Panc1 (cell line): ENCODE measurements around the gene ZCCHC8. TPM values are rescaled to one million over a fixed set of nuclear protein-coding genes. Genes with fewer than 3 reads are reported as not detected.

Source experiments
- ATAC-seq: fragments of 200-7000 bp; cut with Tn5 transposase; 2 replicates; pipeline ENCODE4 v1.9.1; 2020; ENCODE audit warnings: mild to moderate bottlenecking, moderate library complexity
- BruUV-seq: library from RNA; stranded (reverse); fragments of 400-500 nt; replicated peaks from 2 replicates; lab custom pipeline; 2021; lab: Mats Ljungman, UMichigan
- CTCF ChIA-PET: fragments of 300-600 bp; sonication (Branson Sonifier 250); formaldehyde crosslinking; loops from one replicate; lab custom pipeline; 2022; ENCODE audit warnings: antibody characterized with exemption; lab: Charles Lee
- POLR2A ChIA-PET: fragments of 300-600 bp; sonication (Branson Sonifier 250); formaldehyde crosslinking; loops from one replicate; lab custom pipeline; 2022; ENCODE audit warnings: antibody characterized with exemption; lab: Charles Lee
- DNase-seq: peaks from one replicate; pipeline ENCODE4 v3.0.0-alpha.2; 2010; ENCODE audit warnings: low read depth, low spot score
- H3K27ac ChIP-seq: 2 replicates; pipeline ENCODE4 v1.5.1; 2011; ENCODE audit warnings: mild to moderate bottlenecking, low read length, inconsistent platforms
- H3K27me3 ChIP-seq: fragments of 200-500 bp; sonication (Bioruptor generic); 2 replicates; pipeline ENCODE4 v1.6.0; 2014; ENCODE audit warnings: low read length, inconsistent platforms; ENCODE audit not compliant: control insufficient read depth, insufficient read depth
- H3K36me3 ChIP-seq: fragments of 200-500 bp; sonication (Bioruptor generic); 2 replicates; pipeline ENCODE4 v1.5.1; 2014; ENCODE audit warnings: inconsistent platforms, mild to moderate bottlenecking, low read length, moderate library complexity; ENCODE audit not compliant: control insufficient read depth, insufficient read depth
- H3K4me1 ChIP-seq: 2 replicates; pipeline ENCODE4 v1.5.1; 2011; ENCODE audit warnings: inconsistent platforms, mild to moderate bottlenecking, low read length, moderate library complexity; ENCODE audit not compliant: control insufficient read depth, insufficient read depth
- H3K4me3 ChIP-seq, 2 experiments: 2 replicates each; pipeline ENCODE4 v1.5.1; 2011 to 2012; ENCODE audit warnings: low read depth in 2 of 2, low read length in 2 of 2, mild to moderate bottlenecking in 2 of 2, inconsistent platforms in 1 of 2, moderate library complexity in 1 of 2
- H3K9me3 ChIP-seq: fragments of 200-500 bp; sonication (Bioruptor generic); 2 replicates; pipeline ENCODE4 v1.5.1; 2014; ENCODE audit warnings: low read depth, mild to moderate bottlenecking, inconsistent platforms, low read length, moderate library complexity; ENCODE audit not compliant: control insufficient read depth, insufficient read depth
- POLR2AphosphoS5 ChIP-seq: IDR thresholded peaks from 2 replicates; pipeline ENCODE4 v1.6.1; 2012; ENCODE audit warnings: mild to moderate bottlenecking, low read depth, low read length, moderate library complexity
- SIN3A ChIP-seq: IDR thresholded peaks from 2 replicates; pipeline ENCODE4 v1.6.1; 2012; ENCODE audit warnings: low read depth, mild to moderate bottlenecking, low read length, moderate library complexity, borderline replicate concordance; ENCODE audit not compliant: insufficient read depth
- TCF7L2 ChIP-seq: IDR thresholded peaks from 2 replicates; pipeline ENCODE4 v1.6.1; 2011; ENCODE audit warnings: mild to moderate bottlenecking, low read depth, low read length, inconsistent platforms
- in situ Hi-C: cut with HindIII; loops from 2 replicates; pipeline ENCODE4 v1.10.0; 2016; ENCODE audit warnings: low sequenced_read_pairs, low pct_unique_long_range_greater_than_20kb
- intact Hi-C: fragments of 100-400 bp; cut with micrococcal nuclease; formaldehyde crosslinking; loops from one replicate; pipeline ENCODE4 v1.10.0; 2022; ENCODE audit not compliant: unreplicated experiment
- total RNA-seq: library from RNA; stranded (reverse); gene quantifications from one replicate; pipeline ENCODE4 v1.2.1, GENCODE V29; 2021; ENCODE audit not compliant: unreplicated experiment
- TF ChIP-seq, protein P1 (sequence below), 2 experiments: IDR thresholded peaks; 2 replicates each; pipeline ENCODE4 v1.6.1; 2011 to 2012; ENCODE audit warnings: low read depth in 2 of 2, control low read depth in 1 of 2, low read length in 1 of 2, mild to moderate bottlenecking in 1 of 2, moderate library complexity in 1 of 2; ENCODE audit not compliant: insufficient read depth in 1 of 2
- TF ChIP-seq, protein P2 (sequence below): fragments of 450-650 bp; IDR thresholded peaks from 2 replicates; pipeline ENCODE4 v1.5.1; 2017; ENCODE audit warnings: mild to moderate bottlenecking

Gene ZCCHC8
- total RNA-seq, 1 experiment from 2014 or later, result 32.5 TPM

DNA sequence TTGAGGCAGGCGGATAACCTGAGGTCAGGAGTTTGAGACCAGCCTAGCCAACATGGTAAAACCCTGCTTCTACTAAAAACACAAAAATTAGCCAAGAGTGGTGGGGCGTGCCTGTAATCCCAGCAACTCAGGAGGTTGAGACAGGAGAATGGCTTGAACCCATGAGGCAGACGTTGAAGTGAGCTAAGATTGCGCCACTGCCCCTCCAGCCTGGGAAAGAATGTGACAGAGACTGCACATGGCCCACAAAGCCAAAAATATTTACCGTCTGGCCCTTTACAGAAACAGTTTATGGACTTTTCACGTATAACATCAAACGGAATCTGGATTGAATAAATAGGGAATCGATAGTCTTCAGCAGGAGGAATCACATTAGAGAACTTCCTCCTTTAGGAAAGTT is 22.5 kb upstream of the ZCCHC8 start:
- Histone ChIP-seq H3K4me3 (peak overlapping the region; percentile 93 to 100; a peak in 3 of 4 replicates), H3K27me3 (no peaks in the 10 kb centered on the region), H3K27ac (no peak overlapping the region; the same call in 1 of the 2 replicates), H3K4me1 (peaks cover 20% of the 10 kb centered on the region), H3K9me3 (no peaks in the 10 kb centered on the region), H3K36me3 (peaks cover 56% of the 10 kb centered on the region)
- intact Hi-C loops (no loop called here), in situ Hi-C loops (no loop called here)
- ATAC-seq (no peak), DNase-seq (no peak)
- no TSS peak for BruUV-seq
- TF ChIP-seq TCF7L2, result no peak
- TF ChIP-seq POLR2AphosphoS5, result no peak
- TF ChIP-seq, protein P1, sequence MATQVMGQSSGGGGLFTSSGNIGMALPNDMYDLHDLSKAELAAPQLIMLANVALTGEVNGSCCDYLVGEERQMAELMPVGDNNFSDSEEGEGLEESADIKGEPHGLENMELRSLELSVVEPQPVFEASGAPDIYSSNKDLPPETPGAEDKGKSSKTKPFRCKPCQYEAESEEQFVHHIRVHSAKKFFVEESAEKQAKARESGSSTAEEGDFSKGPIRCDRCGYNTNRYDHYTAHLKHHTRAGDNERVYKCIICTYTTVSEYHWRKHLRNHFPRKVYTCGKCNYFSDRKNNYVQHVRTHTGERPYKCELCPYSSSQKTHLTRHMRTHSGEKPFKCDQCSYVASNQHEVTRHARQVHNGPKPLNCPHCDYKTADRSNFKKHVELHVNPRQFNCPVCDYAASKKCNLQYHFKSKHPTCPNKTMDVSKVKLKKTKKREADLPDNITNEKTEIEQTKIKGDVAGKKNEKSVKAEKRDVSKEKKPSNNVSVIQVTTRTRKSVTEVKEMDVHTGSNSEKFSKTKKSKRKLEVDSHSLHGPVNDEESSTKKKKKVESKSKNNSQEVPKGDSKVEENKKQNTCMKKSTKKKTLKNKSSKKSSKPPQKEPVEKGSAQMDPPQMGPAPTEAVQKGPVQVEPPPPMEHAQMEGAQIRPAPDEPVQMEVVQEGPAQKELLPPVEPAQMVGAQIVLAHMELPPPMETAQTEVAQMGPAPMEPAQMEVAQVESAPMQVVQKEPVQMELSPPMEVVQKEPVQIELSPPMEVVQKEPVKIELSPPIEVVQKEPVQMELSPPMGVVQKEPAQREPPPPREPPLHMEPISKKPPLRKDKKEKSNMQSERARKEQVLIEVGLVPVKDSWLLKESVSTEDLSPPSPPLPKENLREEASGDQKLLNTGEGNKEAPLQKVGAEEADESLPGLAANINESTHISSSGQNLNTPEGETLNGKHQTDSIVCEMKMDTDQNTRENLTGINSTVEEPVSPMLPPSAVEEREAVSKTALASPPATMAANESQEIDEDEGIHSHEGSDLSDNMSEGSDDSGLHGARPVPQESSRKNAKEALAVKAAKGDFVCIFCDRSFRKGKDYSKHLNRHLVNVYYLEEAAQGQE (IDR thresholded peaks at IDR 0.05; ENCODE audit: insufficient read depth in 1 of 2, low read depth in 2 of 2, low read length in 1 of 2), result no peak
- TF ChIP-seq, protein P2, sequence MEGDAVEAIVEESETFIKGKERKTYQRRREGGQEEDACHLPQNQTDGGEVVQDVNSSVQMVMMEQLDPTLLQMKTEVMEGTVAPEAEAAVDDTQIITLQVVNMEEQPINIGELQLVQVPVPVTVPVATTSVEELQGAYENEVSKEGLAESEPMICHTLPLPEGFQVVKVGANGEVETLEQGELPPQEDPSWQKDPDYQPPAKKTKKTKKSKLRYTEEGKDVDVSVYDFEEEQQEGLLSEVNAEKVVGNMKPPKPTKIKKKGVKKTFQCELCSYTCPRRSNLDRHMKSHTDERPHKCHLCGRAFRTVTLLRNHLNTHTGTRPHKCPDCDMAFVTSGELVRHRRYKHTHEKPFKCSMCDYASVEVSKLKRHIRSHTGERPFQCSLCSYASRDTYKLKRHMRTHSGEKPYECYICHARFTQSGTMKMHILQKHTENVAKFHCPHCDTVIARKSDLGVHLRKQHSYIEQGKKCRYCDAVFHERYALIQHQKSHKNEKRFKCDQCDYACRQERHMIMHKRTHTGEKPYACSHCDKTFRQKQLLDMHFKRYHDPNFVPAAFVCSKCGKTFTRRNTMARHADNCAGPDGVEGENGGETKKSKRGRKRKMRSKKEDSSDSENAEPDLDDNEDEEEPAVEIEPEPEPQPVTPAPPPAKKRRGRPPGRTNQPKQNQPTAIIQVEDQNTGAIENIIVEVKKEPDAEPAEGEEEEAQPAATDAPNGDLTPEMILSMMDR, result no peak
- no peak for TF ChIP-seq SIN3A
- POLR2A ChIA-PET, result no interaction called here
- CTCF ChIA-PET, result no interaction called here

DNA sequence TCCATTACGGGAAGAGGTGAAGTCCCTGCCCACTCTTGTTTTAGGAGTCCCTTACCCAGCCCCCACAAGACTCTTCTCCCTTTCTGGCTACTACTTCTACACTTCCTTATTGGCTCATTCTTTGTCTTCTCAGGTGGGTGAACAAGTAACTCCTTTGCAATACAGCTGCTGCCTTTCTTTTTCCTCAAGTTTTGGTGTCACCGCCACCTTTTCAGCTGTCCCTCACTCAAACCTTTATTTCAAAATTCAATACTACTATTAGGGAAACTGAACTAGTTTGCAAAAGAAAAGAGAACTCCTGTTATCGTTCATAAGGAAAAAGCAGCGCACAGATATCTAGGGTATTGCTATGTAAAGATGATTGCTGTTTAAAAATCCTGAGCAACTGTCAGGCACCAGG is 19.9 kb upstream of the ZCCHC8 start:
- no peaks in the 10 kb centered on the region for H3K27me3 ChIP-seq
- in situ Hi-C loops, result no loop called here
- ChIA-PET CTCF (no interaction called here), POLR2A (interaction anchor here (0.6 kb wide), 1 partner anchor 33 kb away, joined by 4 read pairs; no protein-coding TSS in a partner anchor)
- no peak overlapping the region for H3K27ac ChIP-seq
- H3K4me3 ChIP-seq, result no peak overlapping the region
- DNase-seq, result no peak
- intact Hi-C loops, result no loop called here
- no TSS peak for BruUV-seq
- peaks cover 73% of the 10 kb centered on the region for H3K36me3 ChIP-seq
- ATAC-seq, result no peak
- peaks cover 16% of the 10 kb centered on the region; the same call in 1 of the 2 replicates for H3K4me1 ChIP-seq
- no peak for TF ChIP-seq POLR2AphosphoS5
- TF ChIP-seq, protein P2, result no peak
- TF ChIP-seq, protein P1 (IDR thresholded peaks at IDR 0.05; ENCODE audit: insufficient read depth in 1 of 2, low read depth in 2 of 2, low read length in 1 of 2), result no peak
- TF ChIP-seq TCF7L2, result no peak
- H3K9me3 ChIP-seq, result no peaks in the 10 kb centered on the region
